NCI-H1092 (cell line): ENCODE data around the gene ZKSCAN2.

Experiments used
- DNase-seq: peaks from one replicate; lab custom pipeline; 2025; lab: John Stamatoyannopoulos, UW

Gene ZKSCAN2

GRCh38 chr16:25223964-25224363, 33.7 kb downstream of the ZKSCAN2 start:
- DNase-seq, result no peak

GRCh38 chr16:25222959-25223358, 34.7 kb downstream of the ZKSCAN2 start:
- DNase-seq, result no peak

- no peak for DNase-seq
Observed at GRCh38 chr16:25219070-25219737, 38.4 kb downstream of the ZKSCAN2 start.

GRCh38 chr16:25217921-25218320, 39.7 kb downstream of the ZKSCAN2 start:
- DNase-seq, result no peak

GRCh38 chr16:25217112-25217511, 40.5 kb downstream of the ZKSCAN2 start:
- no peak for DNase-seq

GRCh38 chr16:25213709-25214397, 43.8 kb downstream of the ZKSCAN2 start:
- no peak for DNase-seq

- DNase-seq, result no peak
Observed at GRCh38 chr16:25212636-25213035, 45.0 kb downstream of the ZKSCAN2 start.

GRCh38 chr16:25210758-25211157, 46.9 kb downstream of the ZKSCAN2 start:
- DNase-seq, result no peak

GRCh38 chr16:25199457-25199856, 58.2 kb downstream of the ZKSCAN2 start:
- DNase-seq, result no peak

- no peak for DNase-seq
Observed at GRCh38 chr16:25198021-25198420, 59.6 kb downstream of the ZKSCAN2 start.

GRCh38 chr16:25194273-25194878, 63.3 kb downstream of the ZKSCAN2 start:
- DNase-seq, result no peak

- DNase-seq, result no peak
Observed at GRCh38 chr16:25192096-25192495, 65.5 kb downstream of the ZKSCAN2 start.

- no peak for DNase-seq
Observed at GRCh38 chr16:25189305-25189704, 68.3 kb downstream of the ZKSCAN2 start.

GRCh38 chr16:25187491-25187795, 70.2 kb downstream of the ZKSCAN2 start:
- no peak for DNase-seq
